Transverse colon (tissue), 4 donors: ENCODE results near the gene ZNF23. TPM values are rescaled to one million over a fixed set of nuclear protein-coding genes. Genes with fewer than 3 reads are reported as not detected.

Experiments
- DNase-seq: peaks from one replicate; pipeline ENCODE4 v3.0.0-alpha.2; 2019
- H3K27ac ChIP-seq, 4 donors: fragments of 200-600 bp; sonication (generic); 2 replicates each; pipeline ENCODE4 v1.5.1; 2016 to 2018; ENCODE audit warnings: inconsistent platforms in 4 of 4
- H3K27me3 ChIP-seq: fragments of 200-600 bp; sonication (generic); 2 replicates; pipeline ENCODE4 v1.5.1; 2017; ENCODE audit warnings: inconsistent platforms
- H3K36me3 ChIP-seq, 4 donors: fragments of 200-600 bp; sonication (generic); 2 replicates each; pipeline ENCODE4 v1.5.1; 2017 to 2019; ENCODE audit warnings: inconsistent platforms in 4 of 4
- H3K4me1 ChIP-seq, 4 donors: fragments of 200-600 bp; sonication (generic); 2 replicates each; pipeline ENCODE4 v1.5.1; 2017 to 2020; ENCODE audit warnings: inconsistent platforms in 4 of 4
- H3K4me3 ChIP-seq, 4 donors: fragments of 200-600 bp; sonication (generic); 1 replicate in 1 of 4; 2 replicates in 3 of 4; pipeline versions ENCODE4 v1.5.1 to v1.6.1; 2017 to 2019; ENCODE audit warnings: inconsistent platforms in 4 of 4
- H3K9me3 ChIP-seq, 2 donors: fragments of 200-600 bp; sonication (generic); 2 replicates each; pipeline ENCODE4 v1.5.1; 2017 to 2019; ENCODE audit warnings: inconsistent platforms in 2 of 2
- EP300 ChIP-seq: sonication (generic); formaldehyde crosslinking; IDR thresholded peaks from one replicate; pipeline ENCODE4 v1.6.1; 2017; ENCODE audit warnings: antibody characterized with exemption, low read depth
- POLR2A ChIP-seq: fragments of 450-650 bp; IDR thresholded peaks from one replicate; pipeline ENCODE4 v1.6.1; 2016; ENCODE audit warnings: antibody characterized with exemption, mild to moderate bottlenecking, moderate library complexity
- POLR2AphosphoS5 ChIP-seq, 3 donors: sonication (generic); formaldehyde crosslinking; IDR thresholded peaks; one replicate each; pipeline ENCODE4 v1.6.1; 2016; ENCODE audit warnings: antibody characterized with exemption in 3 of 3
- WGBS, 2 donors: methylation state at CpG; one replicate each; pipeline ENCODE4 v1.1.5; 2018; ENCODE audit warnings: low coverage in 1 of 2; 5-methylcytosine and 5-hydroxymethylcytosine counted together
- in situ Hi-C, 4 donors: fragments of 200-750 bp; cut with MboI; loops; one replicate each; pipeline versions ENCODE4 v1.15.0 to v1.15.1; 2017; ENCODE audit warnings: low sequenced_read_pairs in 3 of 4, low pct_ligation_motif_present in 1 of 4, low pct_unique_long_range_greater_than_20kb in 1 of 4
- intact Hi-C: fragments of 100-400 bp; cut with DNase I; formaldehyde crosslinking; loops from one replicate; pipeline ENCODE4 v1.15.1; 2023; ENCODE audit warnings: low total_unique reads
- total RNA-seq, 4 donors: library from RNA; depleted of rRNA; stranded (reverse); fragments of >200 nt; gene quantifications; one replicate each; pipeline ENCODE4 v1.1.0, GENCODE V29; 2016
- TF ChIP-seq, protein P1 (sequence below), 5 experiments: fragments of 200-600 bp in 3 of 5; fragments of 450-650 bp in 2 of 5; sonication (generic) in 3 of 5; IDR thresholded peaks; 1 replicate in 2 of 5; 2 replicates in 3 of 5; pipeline ENCODE4 v1.5.1; 2016 to 2017; ENCODE audit warnings: antibody characterized with exemption in 5 of 5, inconsistent platforms in 3 of 5, mild to moderate bottlenecking in 2 of 5, moderate library complexity in 1 of 5

Gene ZNF23
- total RNA-seq, 4 donors from 2014 or later = 5.0 to 12.2 (median 7.0) TPM

DNA sequence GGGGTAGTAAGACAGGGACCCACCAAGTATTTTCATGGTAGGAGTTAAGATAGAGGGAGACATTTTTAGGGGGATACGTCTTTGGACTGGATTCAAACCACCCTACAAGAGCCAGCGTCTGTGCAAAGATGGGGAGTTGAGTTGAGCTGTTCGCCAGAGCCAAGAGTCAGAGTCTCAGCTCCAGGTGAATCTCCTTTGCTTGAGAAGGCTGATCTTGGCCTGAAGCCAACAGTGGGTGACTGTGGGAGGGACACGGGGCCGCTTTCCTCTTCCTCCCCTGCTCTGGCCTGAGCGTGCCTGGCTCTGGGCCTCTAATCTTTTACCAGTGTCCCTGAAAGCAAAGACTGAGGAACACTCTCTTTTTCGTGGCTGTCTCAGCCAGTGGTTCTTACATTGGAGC lies 25.6 kb downstream of the ZNF23 start:
- TF ChIP-seq, protein P1, sequence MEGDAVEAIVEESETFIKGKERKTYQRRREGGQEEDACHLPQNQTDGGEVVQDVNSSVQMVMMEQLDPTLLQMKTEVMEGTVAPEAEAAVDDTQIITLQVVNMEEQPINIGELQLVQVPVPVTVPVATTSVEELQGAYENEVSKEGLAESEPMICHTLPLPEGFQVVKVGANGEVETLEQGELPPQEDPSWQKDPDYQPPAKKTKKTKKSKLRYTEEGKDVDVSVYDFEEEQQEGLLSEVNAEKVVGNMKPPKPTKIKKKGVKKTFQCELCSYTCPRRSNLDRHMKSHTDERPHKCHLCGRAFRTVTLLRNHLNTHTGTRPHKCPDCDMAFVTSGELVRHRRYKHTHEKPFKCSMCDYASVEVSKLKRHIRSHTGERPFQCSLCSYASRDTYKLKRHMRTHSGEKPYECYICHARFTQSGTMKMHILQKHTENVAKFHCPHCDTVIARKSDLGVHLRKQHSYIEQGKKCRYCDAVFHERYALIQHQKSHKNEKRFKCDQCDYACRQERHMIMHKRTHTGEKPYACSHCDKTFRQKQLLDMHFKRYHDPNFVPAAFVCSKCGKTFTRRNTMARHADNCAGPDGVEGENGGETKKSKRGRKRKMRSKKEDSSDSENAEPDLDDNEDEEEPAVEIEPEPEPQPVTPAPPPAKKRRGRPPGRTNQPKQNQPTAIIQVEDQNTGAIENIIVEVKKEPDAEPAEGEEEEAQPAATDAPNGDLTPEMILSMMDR (IDR thresholded peaks at IDR 0.05) = no peak
- TF ChIP-seq POLR2A = no peak
- TF ChIP-seq EP300 = no peak
- no peak for TF ChIP-seq POLR2AphosphoS5 (IDR thresholded peaks at IDR 0.05)
- intact Hi-C loops = no loop called here
- Histone ChIP-seq H3K4me1 (no peaks in the 10 kb centered on the region), H3K4me3 (no peak overlapping the region), H3K9me3 (no peaks in the 10 kb centered on the region), H3K27me3 (peaks cover 2% of the 10 kb centered on the region), H3K36me3 (no peaks in the 10 kb centered on the region), H3K27ac (no peak overlapping the region)
- 90% methylated on average over 7 of the region's 7 CpGs; no CpG with 5 or more reads in 1 of the 2 donors for WGBS, 2 donors
- in situ Hi-C loops = no loop called here
- no peak for DNase-seq

- H3K27me3 ChIP-seq = peaks cover 12% of the 10 kb centered on the region
- no peak for DNase-seq
- no peak for TF ChIP-seq POLR2A
- TF ChIP-seq, protein P1 (IDR thresholded peaks at IDR 0.05) = no peak
- no peak for TF ChIP-seq EP300
- TF ChIP-seq POLR2AphosphoS5 (IDR thresholded peaks at IDR 0.05) = no peak
- no peaks in the 10 kb centered on the region for H3K36me3 ChIP-seq
- H3K4me3 ChIP-seq = no peak overlapping the region
- WGBS, 2 donors = 73 to 93% methylated on average over 3 to 6 of the region's 6 CpGs
- H3K9me3 ChIP-seq = no peaks in the 10 kb centered on the region
- in situ Hi-C loops (no loop called here), intact Hi-C loops (no loop called here)
- H3K4me1 ChIP-seq = no peaks in the 10 kb centered on the region
- no peak overlapping the region for H3K27ac ChIP-seq
Measured at GRCh38 chr16:71432906-71433305, 29.1 kb downstream of the ZNF23 start.

DNA sequence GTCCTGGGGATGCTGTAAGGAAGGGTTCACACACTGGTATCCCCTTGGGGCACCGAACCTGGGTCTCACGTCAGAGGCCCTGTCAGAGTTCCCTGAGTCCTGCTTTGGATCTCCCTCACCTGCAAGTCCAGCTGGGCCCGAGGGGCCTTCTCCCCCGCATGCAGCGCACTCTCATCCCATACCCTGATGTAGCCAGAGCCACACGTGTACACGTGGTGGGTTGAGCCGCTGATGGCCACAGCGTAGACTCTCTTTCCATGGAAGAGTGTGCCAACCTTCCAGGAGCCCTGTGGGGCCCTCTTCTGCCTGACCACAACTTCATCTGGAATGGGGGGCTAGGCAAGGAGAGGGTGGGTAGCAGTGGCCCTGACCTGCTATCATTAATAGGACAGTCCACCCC lies 30.1 kb downstream of the ZNF23 start:
- intact Hi-C loops (no loop called here), in situ Hi-C loops (no loop called here)
- Histone ChIP-seq H3K36me3 (no peaks in the 10 kb centered on the region), H3K4me3 (no peak overlapping the region), H3K9me3 (no peaks in the 10 kb centered on the region), H3K27me3 (peaks cover 19% of the 10 kb centered on the region), H3K4me1 (peaks cover 0 to under 1% (median 0%) of the 10 kb centered on the region in 4 donors), H3K27ac (no peak overlapping the region)
- WGBS, 2 donors = 94% methylated on average over 7 of the region's 9 CpGs; no CpG with 5 or more reads in 1 of the 2 donors
- no peak for DNase-seq
- TF ChIP-seq, protein P1 (IDR thresholded peaks at IDR 0.05) = no peak
- no peak for TF ChIP-seq POLR2AphosphoS5 (IDR thresholded peaks at IDR 0.05)
- TF ChIP-seq POLR2A = no peak
- no peak for TF ChIP-seq EP300

- peaks cover 27% of the 10 kb centered on the region for H3K27me3 ChIP-seq
- intact Hi-C loops (no loop called here), in situ Hi-C loops (no loop called here)
- H3K9me3 ChIP-seq = no peaks in the 10 kb centered on the region
- no peak for DNase-seq
- H3K4me1 ChIP-seq = peaks cover 0 to 6% (median 0%) of the 10 kb centered on the region in 4 donors
- WGBS, 2 donors = 90% methylated on average over 14 of the region's 14 CpGs; no CpG with 5 or more reads in 1 of the 2 donors
- H3K27ac ChIP-seq = no peak overlapping the region
- no peaks in the 10 kb centered on the region for H3K36me3 ChIP-seq
- no peak overlapping the region for H3K4me3 ChIP-seq
- no peak for TF ChIP-seq POLR2A
- TF ChIP-seq EP300 = no peak
- TF ChIP-seq, protein P1 (IDR thresholded peaks at IDR 0.05) = no peak
- TF ChIP-seq POLR2AphosphoS5 (IDR thresholded peaks at IDR 0.05) = no peak
Measured at GRCh38 chr16:71431176-71431575, 30.9 kb downstream of the ZNF23 start.
